Measurements from ENCODE around the gene MBD3L2B.

GRCh38 chr19:7018828-7019227 is 2.4 kb downstream of the MBD3L2B start:
- TF ChIP-seq CTCF (IDR thresholded peaks at IDR 0.05) = no peak
- TF ChIP-seq, protein P1, sequence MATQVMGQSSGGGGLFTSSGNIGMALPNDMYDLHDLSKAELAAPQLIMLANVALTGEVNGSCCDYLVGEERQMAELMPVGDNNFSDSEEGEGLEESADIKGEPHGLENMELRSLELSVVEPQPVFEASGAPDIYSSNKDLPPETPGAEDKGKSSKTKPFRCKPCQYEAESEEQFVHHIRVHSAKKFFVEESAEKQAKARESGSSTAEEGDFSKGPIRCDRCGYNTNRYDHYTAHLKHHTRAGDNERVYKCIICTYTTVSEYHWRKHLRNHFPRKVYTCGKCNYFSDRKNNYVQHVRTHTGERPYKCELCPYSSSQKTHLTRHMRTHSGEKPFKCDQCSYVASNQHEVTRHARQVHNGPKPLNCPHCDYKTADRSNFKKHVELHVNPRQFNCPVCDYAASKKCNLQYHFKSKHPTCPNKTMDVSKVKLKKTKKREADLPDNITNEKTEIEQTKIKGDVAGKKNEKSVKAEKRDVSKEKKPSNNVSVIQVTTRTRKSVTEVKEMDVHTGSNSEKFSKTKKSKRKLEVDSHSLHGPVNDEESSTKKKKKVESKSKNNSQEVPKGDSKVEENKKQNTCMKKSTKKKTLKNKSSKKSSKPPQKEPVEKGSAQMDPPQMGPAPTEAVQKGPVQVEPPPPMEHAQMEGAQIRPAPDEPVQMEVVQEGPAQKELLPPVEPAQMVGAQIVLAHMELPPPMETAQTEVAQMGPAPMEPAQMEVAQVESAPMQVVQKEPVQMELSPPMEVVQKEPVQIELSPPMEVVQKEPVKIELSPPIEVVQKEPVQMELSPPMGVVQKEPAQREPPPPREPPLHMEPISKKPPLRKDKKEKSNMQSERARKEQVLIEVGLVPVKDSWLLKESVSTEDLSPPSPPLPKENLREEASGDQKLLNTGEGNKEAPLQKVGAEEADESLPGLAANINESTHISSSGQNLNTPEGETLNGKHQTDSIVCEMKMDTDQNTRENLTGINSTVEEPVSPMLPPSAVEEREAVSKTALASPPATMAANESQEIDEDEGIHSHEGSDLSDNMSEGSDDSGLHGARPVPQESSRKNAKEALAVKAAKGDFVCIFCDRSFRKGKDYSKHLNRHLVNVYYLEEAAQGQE (IDR thresholded peaks at IDR 0.05; ENCODE audit: low read depth, low read length) = no peak

All from SK-N-SH (cell line).